ENCODE measurements around the gene UACA. TPM values are rescaled to one million over a fixed set of nuclear protein-coding genes. Genes with fewer than 3 reads are reported as not detected.
"Not testable (repeated sequence)": the region's sequence is repeated elsewhere in the genome, so short reads cannot be mapped to it uniquely, and the experiment has no call there.

The UACA gene
- total RNA-seq, 2 experiments from 2014 or later = 2.2 to 3.3 TPM

DNA sequence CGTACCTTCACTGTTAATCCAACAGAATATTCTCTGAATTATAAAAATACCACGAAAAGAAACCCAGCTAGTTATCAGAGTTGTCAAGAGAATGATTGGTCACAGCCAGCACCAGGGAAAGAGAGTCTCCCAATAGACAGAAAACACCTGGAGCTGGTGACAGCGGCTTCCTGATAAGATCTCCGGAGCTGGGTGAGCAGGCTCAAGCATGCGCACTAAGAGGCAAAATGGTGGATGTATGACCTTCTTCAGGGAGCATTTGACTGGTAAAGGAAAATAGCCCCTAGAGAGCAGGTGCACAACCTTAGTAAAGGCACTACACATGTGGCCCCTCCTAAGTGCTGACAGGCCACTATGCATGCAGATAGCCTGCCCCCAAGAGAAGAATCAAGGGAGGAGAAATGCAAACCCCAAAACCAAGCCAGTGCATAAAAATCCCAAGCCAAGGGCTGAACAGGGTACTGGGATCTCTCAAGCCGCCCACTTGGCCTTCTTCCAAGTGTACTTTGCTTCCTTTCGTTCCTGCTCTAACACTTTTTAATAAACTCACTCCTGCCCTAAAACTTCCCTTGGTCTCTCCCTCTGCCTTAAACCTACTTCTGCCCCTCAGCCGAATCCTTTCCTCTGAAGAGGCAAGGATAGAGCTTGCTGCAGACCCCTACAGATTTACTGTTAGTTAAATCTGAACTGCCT is 93.2 kb downstream of the UACA start:
- Mint-ChIP-seq H3K4me1 (ENCODE audit: low read depth) (peaks cover 27% of the 10 kb centered on the region), H3K9me3 (ENCODE audit: insufficient read depth) (no peaks in the 10 kb centered on the region), H3K36me3 (ENCODE audit: low read depth) (no peaks in the 10 kb centered on the region), H3K27ac (no peak overlapping the region), H3K4me3 (no peak overlapping the region), H3K27me3 (ENCODE audit: low read depth) (no peaks in the 10 kb centered on the region)
- no peak for ATAC-seq
- DNase-seq = no peak
- CTCF ChIA-PET = interaction anchor here (3.7 kb wide), 1 partner anchor 52 kb away, joined by 18 read pairs; no protein-coding TSS in a partner anchor
- POLR2A ChIA-PET = no interaction called here

GRCh38 chr15:70669006-70669602 is 94.3 kb downstream of the UACA start:
- DNase-seq (no peak), ATAC-seq (no peak)
- ChIA-PET CTCF (interaction anchor here (0.9 to 3.7 kb wide), 4 partner anchors 11 to 143 kb away, joined by 3 to 18 read pairs (median 6); no protein-coding TSS in a partner anchor), POLR2A (no interaction called here)
- no peaks in the 10 kb centered on the region for H3K27me3 Mint-ChIP-seq (ENCODE audit: low read depth)
- H3K36me3 Mint-ChIP-seq (ENCODE audit: low read depth) = no peaks in the 10 kb centered on the region
- H3K27ac Mint-ChIP-seq = no peak overlapping the region
- peaks cover 27% of the 10 kb centered on the region for H3K4me1 Mint-ChIP-seq (ENCODE audit: low read depth)
- no peak overlapping the region for H3K4me3 Mint-ChIP-seq
- H3K9me3 Mint-ChIP-seq (ENCODE audit: insufficient read depth) = no peaks in the 10 kb centered on the region

DNA sequence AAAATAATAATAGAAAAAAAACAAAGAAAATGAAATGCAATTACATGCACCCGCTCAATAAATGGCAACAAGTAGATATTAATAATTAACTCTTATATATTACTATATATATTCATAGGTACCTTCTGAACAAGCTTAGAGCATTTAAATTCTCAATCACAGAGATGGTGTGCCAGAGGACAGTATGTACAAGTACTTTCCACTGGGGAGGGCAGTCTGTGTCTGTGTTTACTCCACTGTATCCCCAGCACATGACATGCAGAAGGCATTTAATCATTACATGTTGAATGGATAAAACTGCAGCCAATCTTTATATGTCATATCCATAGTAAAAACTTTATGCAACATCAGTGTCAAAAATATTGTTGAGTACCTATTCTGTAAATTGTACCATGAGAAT is 97.8 kb downstream of the UACA start:
- ATAC-seq (no peak), DNase-seq (no peak)
- CTCF ChIA-PET = interaction anchor here (1.3 to 1.9 kb wide), 2 partner anchors 15 to 57 kb away, joined by 5 to 6 read pairs; no protein-coding TSS in a partner anchor
- POLR2A ChIA-PET = no interaction called here
- H3K4me3 Mint-ChIP-seq = no peak overlapping the region
- no peak overlapping the region for H3K27ac Mint-ChIP-seq
- H3K9me3 Mint-ChIP-seq (ENCODE audit: insufficient read depth) = no peaks in the 10 kb centered on the region
- no peaks in the 10 kb centered on the region for H3K27me3 Mint-ChIP-seq (ENCODE audit: low read depth)
- no peaks in the 10 kb centered on the region for H3K36me3 Mint-ChIP-seq (ENCODE audit: low read depth)
- peaks cover 13% of the 10 kb centered on the region for H3K4me1 Mint-ChIP-seq (ENCODE audit: low read depth)

DNA sequence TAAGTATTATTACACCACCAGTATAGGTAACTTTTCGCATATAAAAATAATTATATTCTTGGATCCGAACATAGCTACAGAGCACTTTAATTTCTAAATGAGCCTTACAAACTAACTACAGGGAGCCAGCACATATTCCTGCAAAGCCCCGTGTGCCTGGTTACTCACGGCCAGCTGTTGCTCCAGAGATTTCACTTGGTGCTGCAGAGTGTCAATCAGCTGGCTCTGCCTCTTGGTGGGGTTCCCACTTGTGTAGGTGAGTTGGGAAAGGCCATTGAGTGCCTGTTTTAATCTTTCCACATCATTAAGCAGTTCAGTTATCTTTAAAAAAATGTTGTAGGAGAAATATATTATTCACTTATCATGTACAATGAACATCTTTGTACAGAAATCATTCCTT is 98.9 kb downstream of the UACA start:
- peaks cover 12% of the 10 kb centered on the region for H3K4me1 Mint-ChIP-seq (ENCODE audit: low read depth)
- no peaks in the 10 kb centered on the region for H3K27me3 Mint-ChIP-seq (ENCODE audit: low read depth)
- no peak overlapping the region for H3K4me3 Mint-ChIP-seq
- ChIA-PET POLR2A (no interaction called here), CTCF (interaction anchor here (1.4 to 1.9 kb wide), 2 partner anchors 58 to 95 kb away, joined by 3 to 6 read pairs; no protein-coding TSS in a partner anchor)
- ATAC-seq = no peak
- DNase-seq = no peak
- H3K27ac Mint-ChIP-seq = no peak overlapping the region
- H3K9me3 Mint-ChIP-seq (ENCODE audit: insufficient read depth) = no peaks in the 10 kb centered on the region
- no peaks in the 10 kb centered on the region for H3K36me3 Mint-ChIP-seq (ENCODE audit: low read depth)

GRCh38 chr15:70663069-70663468 is 100.3 kb downstream of the UACA start:
- POLR2A ChIA-PET; H3K27me3 Mint-ChIP-seq (ENCODE audit: low read depth): not testable (repeated sequence)

DNA sequence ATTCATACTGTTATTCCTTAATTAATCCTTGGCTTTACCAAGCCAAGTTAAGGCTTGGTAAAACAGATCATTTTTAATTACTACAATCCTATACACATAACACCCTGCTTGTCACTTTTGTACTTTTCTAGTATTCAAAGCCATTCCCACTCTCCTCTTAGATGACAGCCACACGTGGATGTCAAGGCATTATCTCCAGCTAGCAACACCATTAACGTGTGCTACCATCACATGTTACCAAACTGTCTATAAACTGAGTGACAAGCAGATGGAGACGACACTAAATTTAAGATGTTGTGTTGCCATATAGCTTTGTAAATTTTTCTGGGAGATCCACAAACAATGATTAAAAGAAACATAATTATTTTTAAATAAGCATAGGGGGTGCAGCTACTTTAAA is 103.7 kb downstream of the UACA start:
- Mint-ChIP-seq H3K36me3 (ENCODE audit: low read depth) (no peaks in the 10 kb centered on the region), H3K9me3 (ENCODE audit: insufficient read depth) (no peaks in the 10 kb centered on the region), H3K27ac (no peak overlapping the region), H3K4me3 (no peak overlapping the region), H3K27me3 (ENCODE audit: low read depth) (peaks cover 2% of the 10 kb centered on the region), H3K4me1 (ENCODE audit: low read depth) (peaks cover 12% of the 10 kb centered on the region)
- ChIA-PET CTCF (no interaction called here), POLR2A (no interaction called here)
- DNase-seq (no peak), ATAC-seq (no peak)

More at GRCh38 chr15:70663069-70663468, 100.3 kb downstream of the UACA start:
- not testable (repeated sequence) for H3K9me3 Mint-ChIP-seq (ENCODE audit: insufficient read depth); ATAC-seq; H3K27ac Mint-ChIP-seq; H3K36me3 Mint-ChIP-seq (ENCODE audit: low read depth); H3K4me3 Mint-ChIP-seq; DNase-seq
- CTCF ChIA-PET = interaction anchor here (1.3 kb wide), 1 partner anchor 60 kb away, joined by 3 read pairs; no protein-coding TSS in a partner anchor
- H3K4me1 Mint-ChIP-seq (ENCODE audit: low read depth) = peaks cover 12% of the 10 kb centered on the region

DNA sequence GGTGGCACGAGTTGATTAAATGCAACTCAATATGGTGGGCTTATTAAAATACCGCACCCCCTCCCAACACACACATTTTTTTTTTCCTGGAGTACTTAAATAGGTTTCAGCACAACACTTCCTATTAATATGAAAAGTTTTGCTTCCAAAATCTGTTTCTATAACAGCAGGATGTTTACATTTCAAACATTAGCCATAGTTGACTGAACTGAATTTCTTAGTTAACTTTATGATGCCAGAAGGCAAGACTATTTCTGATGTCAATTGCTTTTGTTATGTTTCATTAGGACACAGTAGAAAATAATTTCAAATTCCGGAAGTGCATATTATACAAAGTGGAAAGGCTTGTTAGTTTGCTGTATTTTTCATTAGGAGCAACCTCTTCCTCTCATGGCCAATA is 104.7 kb downstream of the UACA start:
- H3K9me3 Mint-ChIP-seq (ENCODE audit: insufficient read depth) = no peaks in the 10 kb centered on the region
- no peak overlapping the region for H3K4me3 Mint-ChIP-seq
- no peak overlapping the region for H3K27ac Mint-ChIP-seq
- CTCF ChIA-PET = no interaction called here
- H3K27me3 Mint-ChIP-seq (ENCODE audit: low read depth) = peaks cover 9% of the 10 kb centered on the region
- ATAC-seq = no peak
- POLR2A ChIA-PET = no interaction called here
- DNase-seq = no peak
- no peaks in the 10 kb centered on the region for H3K36me3 Mint-ChIP-seq (ENCODE audit: low read depth)
- H3K4me1 Mint-ChIP-seq (ENCODE audit: low read depth) = peaks cover 12% of the 10 kb centered on the region

- no peak for ATAC-seq
- POLR2A ChIA-PET = no interaction called here
- CTCF ChIA-PET = interaction anchor here (1.0 kb wide), 2 partner anchors 69 to 84 kb away, joined by 3 to 5 read pairs; no protein-coding TSS in a partner anchor
- H3K27me3 Mint-ChIP-seq (ENCODE audit: low read depth) = peaks cover 23% of the 10 kb centered on the region
- no peak for DNase-seq
- H3K27ac Mint-ChIP-seq = no peak overlapping the region
- no peaks in the 10 kb centered on the region for H3K9me3 Mint-ChIP-seq (ENCODE audit: insufficient read depth)
- H3K36me3 Mint-ChIP-seq (ENCODE audit: low read depth) = no peaks in the 10 kb centered on the region
- no peaks in the 10 kb centered on the region for H3K4me1 Mint-ChIP-seq (ENCODE audit: low read depth)
- H3K4me3 Mint-ChIP-seq = no peak overlapping the region
These were observed 109.9 kb downstream of the UACA start for GRCh38 chr15:70653426-70653825.

DNA sequence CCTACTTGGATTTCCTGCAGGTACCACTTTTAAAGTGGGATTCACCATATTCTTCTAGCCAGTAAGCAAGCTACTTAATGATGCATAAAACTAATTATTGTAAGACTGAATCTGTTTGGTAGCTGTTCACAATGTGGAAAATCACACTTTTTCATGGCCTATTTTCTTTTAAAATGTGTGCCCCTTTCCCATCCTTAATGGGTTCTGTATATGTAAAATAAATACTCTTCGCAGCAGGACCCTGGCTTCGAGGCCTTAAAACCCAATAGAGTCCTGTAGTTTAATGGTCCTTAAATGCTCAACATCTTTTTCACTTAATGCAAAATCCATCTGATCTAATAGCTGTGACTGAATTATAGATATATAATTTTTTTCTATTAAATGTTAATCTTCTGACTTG is 111.0 kb downstream of the UACA start:
- ATAC-seq = no peak
- no peaks in the 10 kb centered on the region for H3K4me1 Mint-ChIP-seq (ENCODE audit: low read depth)
- H3K27ac Mint-ChIP-seq = no peak overlapping the region
- no peaks in the 10 kb centered on the region for H3K9me3 Mint-ChIP-seq (ENCODE audit: insufficient read depth)
- no peak overlapping the region for H3K4me3 Mint-ChIP-seq
- CTCF ChIA-PET = no interaction called here
- H3K27me3 Mint-ChIP-seq (ENCODE audit: low read depth) = peaks cover 23% of the 10 kb centered on the region
- no peaks in the 10 kb centered on the region for H3K36me3 Mint-ChIP-seq (ENCODE audit: low read depth)
- DNase-seq = no peak
- POLR2A ChIA-PET = no interaction called here

DNA sequence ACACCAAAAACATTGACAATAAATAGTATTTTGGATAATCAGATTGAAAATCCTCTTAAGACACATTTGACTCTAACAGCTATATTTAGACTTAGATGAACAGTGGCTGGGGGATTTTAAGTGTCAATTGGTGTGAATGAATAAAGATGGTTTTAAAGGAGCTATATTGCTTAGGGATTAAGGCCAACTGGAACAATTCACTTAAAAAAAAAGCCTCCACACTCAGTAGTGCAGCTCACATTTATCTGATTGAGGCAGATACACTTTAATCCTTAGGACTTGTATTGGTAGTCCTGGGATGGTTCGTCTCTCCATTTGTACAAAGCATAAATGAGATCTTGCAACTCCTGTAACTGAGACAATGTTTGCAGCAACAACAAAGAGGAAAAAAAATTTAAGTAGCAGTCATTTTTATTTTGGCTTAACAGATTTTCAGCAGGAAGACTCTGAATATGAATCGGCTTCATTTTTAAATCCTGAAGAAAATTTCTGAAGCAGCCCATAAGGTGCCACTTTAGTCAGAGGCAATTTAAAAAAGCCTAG is 112.0 kb downstream of the UACA start:
- CTCF ChIA-PET = interaction anchor here (1.3 kb wide), 1 partner anchor 16 kb away, joined by 3 read pairs; no protein-coding TSS in a partner anchor
- Mint-ChIP-seq H3K27ac (no peak overlapping the region), H3K9me3 (ENCODE audit: insufficient read depth) (no peaks in the 10 kb centered on the region), H3K4me3 (no peak overlapping the region), H3K27me3 (ENCODE audit: low read depth) (peaks cover 30% of the 10 kb centered on the region), H3K4me1 (ENCODE audit: low read depth) (no peaks in the 10 kb centered on the region), H3K36me3 (ENCODE audit: low read depth) (no peaks in the 10 kb centered on the region)
- POLR2A ChIA-PET = no interaction called here
- DNase-seq (no peak), ATAC-seq (no peak)

GRCh38 chr15:70650567-70651302 is 112.6 kb downstream of the UACA start:
- ChIA-PET CTCF (interaction anchor here (1.3 kb wide), 1 partner anchor 17 kb away, joined by 3 read pairs; no protein-coding TSS in a partner anchor), POLR2A (no interaction called here)
- H3K36me3 Mint-ChIP-seq (ENCODE audit: low read depth) = no peaks in the 10 kb centered on the region
- no peaks in the 10 kb centered on the region for H3K9me3 Mint-ChIP-seq (ENCODE audit: insufficient read depth)
- H3K4me1 Mint-ChIP-seq (ENCODE audit: low read depth) = no peaks in the 10 kb centered on the region
- ATAC-seq (no peak), DNase-seq (no peak)
- no peak overlapping the region for H3K27ac Mint-ChIP-seq
- H3K4me3 Mint-ChIP-seq = no peak overlapping the region
- peaks cover 35% of the 10 kb centered on the region for H3K27me3 Mint-ChIP-seq (ENCODE audit: low read depth)

- Mint-ChIP-seq H3K27me3 (ENCODE audit: low read depth) (peaks cover 48% of the 10 kb centered on the region), H3K9me3 (ENCODE audit: insufficient read depth) (no peaks in the 10 kb centered on the region), H3K4me3 (no peak overlapping the region), H3K36me3 (ENCODE audit: low read depth) (no peaks in the 10 kb centered on the region), H3K4me1 (ENCODE audit: low read depth) (no peaks in the 10 kb centered on the region), H3K27ac (no peak overlapping the region)
- no peak for ATAC-seq
- CTCF ChIA-PET = no interaction called here
- no peak for DNase-seq
- POLR2A ChIA-PET = no interaction called here
These were observed 116.0 kb downstream of the UACA start for GRCh38 chr15:70647396-70647795.

Data from activated CD8-positive, alpha-beta T cell treated with anti-CD3 and anti-CD28 coated beads, Interleukin-2, amount 10 ng/mL, durations not matched to agents 7 days and 5 days (primary cell).